ENCODE results near the gene E2F2. TPM values are rescaled to one million over a fixed set of nuclear protein-coding genes. Genes with fewer than 3 reads are reported as not detected.

Gene E2F2
- total and polyA plus RNA-seq, 8 donors = 3.2 to 5.8 (median 4.2) TPM

- Histone ChIP-seq H3K9me3 (no peaks in the 10 kb centered on the region), H3K4me1 (peaks cover 0 to 7% of the 10 kb centered on the region in 2 donors), H3K27ac (no peak overlapping the region), H3K27me3 (no peaks in the 10 kb centered on the region), H3K4me3 (no peak overlapping the region), H3K36me3 (no peaks in the 10 kb centered on the region)
- intact Hi-C loops (cut with DNase I) = no loop called here
- ATAC-seq = no peak
- no peak for DNase-seq
- TF ChIP-seq CTCF (IDR thresholded peaks at IDR 0.05) = no peak
Measured at GRCh38 chr1:23466423-23466989, 64.5 kb downstream of the E2F2 start.

GRCh38 chr1:23463286-23463685, 67.7 kb downstream of the E2F2 start:
- no peaks in the 10 kb centered on the region for H3K36me3 ChIP-seq
- intact Hi-C loops (cut with DNase I) = no loop called here
- ATAC-seq = no peak
- TF ChIP-seq CTCF (IDR thresholded peaks at IDR 0.05) = no peak
- H3K27me3 ChIP-seq = no peaks in the 10 kb centered on the region
- H3K9me3 ChIP-seq = no peaks in the 10 kb centered on the region
- no peaks in the 10 kb centered on the region for H3K4me1 ChIP-seq
- no peak overlapping the region for H3K4me3 ChIP-seq
- no peak for DNase-seq
- no peak overlapping the region for H3K27ac ChIP-seq

- no peak for ATAC-seq
- TF ChIP-seq CTCF (IDR thresholded peaks at IDR 0.05) = no peak
- no peaks in the 10 kb centered on the region for H3K36me3 ChIP-seq
- intact Hi-C loops (cut with DNase I) = no loop called here
- no peak for DNase-seq
- H3K4me1 ChIP-seq = no peaks in the 10 kb centered on the region
- no peak overlapping the region for H3K27ac ChIP-seq
- H3K9me3 ChIP-seq = no peaks in the 10 kb centered on the region
- H3K4me3 ChIP-seq = no peak overlapping the region
- no peaks in the 10 kb centered on the region for H3K27me3 ChIP-seq
Measured at GRCh38 chr1:23462766-23463165, 68.3 kb downstream of the E2F2 start.

- no peak for DNase-seq
- ATAC-seq = no peak
- Histone ChIP-seq H3K36me3 (no peaks in the 10 kb centered on the region), H3K4me3 (no peak overlapping the region), H3K27ac (no peak overlapping the region), H3K27me3 (no peaks in the 10 kb centered on the region), H3K9me3 (no peaks in the 10 kb centered on the region), H3K4me1 (no peaks in the 10 kb centered on the region)
- no peak for TF ChIP-seq CTCF (IDR thresholded peaks at IDR 0.05)
- intact Hi-C loops (cut with DNase I) = no loop called here
Measured at GRCh38 chr1:23461050-23461449, 70.0 kb downstream of the E2F2 start.

- intact Hi-C loops (cut with DNase I) = no loop called here
- H3K9me3 ChIP-seq = no peaks in the 10 kb centered on the region
- no peak for TF ChIP-seq CTCF (IDR thresholded peaks at IDR 0.05)
- DNase-seq (no peak), ATAC-seq (no peak)
- H3K36me3 ChIP-seq = no peaks in the 10 kb centered on the region
- no peak overlapping the region for H3K4me3 ChIP-seq
- no peak overlapping the region for H3K27ac ChIP-seq
- no peaks in the 10 kb centered on the region for H3K27me3 ChIP-seq
- no peaks in the 10 kb centered on the region for H3K4me1 ChIP-seq
Measured at GRCh38 chr1:23460519-23460918, 70.5 kb downstream of the E2F2 start.

All from left lung (tissue), 10 donors.